ENCODE measurements around the gene TCF3. TPM values are rescaled to one million over a fixed set of nuclear protein-coding genes. Genes with fewer than 3 reads are reported as not detected.
A peak's percentile ranks its signal among the peaks of the same experiment; 100 is the strongest.

Gene TCF3
- total and polyA plus RNA-seq, 9 donors: 73.5 to 153 (median 127) TPM

DNA sequence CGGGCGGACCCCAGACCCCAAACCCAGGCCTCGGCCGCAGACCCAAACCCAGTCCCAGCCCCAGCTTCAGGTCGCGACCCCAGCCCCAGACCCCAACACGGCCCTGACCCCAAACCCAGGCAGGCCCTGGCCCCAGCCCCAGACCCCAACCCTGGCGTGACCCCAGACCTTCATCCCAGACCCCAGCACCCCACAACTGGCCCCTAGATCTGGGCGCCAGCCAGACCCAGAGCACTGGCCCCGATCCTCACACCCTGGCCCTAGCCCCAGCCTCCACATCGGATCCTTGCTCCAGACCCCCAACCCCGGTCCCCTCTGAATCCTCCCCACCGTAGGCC is 67.2 kb downstream of the TCF3 start:
- DNase-seq: no peak
- 84% methylated on average over 13 of the region's 13 CpGs for WGBS (ENCODE audit: insufficient coverage)

DNA sequence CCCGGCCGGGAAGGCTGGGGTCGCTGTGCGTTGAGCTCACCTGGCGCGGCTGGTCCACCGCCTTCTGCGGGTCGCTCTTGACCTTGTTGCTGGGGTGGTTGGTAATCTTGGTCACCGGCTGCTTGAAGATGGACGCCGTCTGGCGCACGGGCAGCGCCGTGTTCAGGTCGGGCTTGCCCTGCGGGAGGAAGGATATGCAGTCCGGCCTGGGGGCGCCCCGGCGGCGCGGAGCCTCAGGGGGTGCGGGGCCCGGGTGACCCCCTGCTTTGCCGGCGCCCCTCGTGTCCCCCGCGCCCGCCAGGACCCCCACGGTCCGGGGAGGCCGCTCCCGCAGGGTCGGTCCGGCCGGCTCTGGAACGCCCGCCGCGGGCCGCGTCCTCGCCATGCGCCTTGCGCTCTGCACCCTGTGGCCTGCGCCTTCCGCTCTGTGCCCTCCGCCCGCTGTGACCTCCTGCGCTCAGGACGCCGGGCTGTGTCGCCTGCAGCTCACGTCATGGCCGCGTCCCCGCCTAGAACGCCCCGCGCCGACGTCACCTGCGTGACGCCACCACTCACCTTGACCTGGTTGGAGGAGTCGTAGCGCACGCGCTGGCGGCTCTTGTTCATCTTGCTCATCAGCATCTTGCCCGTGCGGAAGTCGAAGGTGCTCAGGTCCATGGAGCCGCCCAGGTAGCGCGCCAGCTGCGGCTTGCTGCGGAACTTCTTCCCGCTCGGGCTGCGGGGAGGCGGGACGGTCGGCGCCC is 67.7 kb downstream of the TCF3 start:
- Histone ChIP-seq H3K36me3 (ENCODE audit: control insufficient read depth, insufficient read depth, low read length) (peaks cover 54% of the 10 kb centered on the region), H3K4me1 (ENCODE audit: control insufficient read depth, insufficient read depth, low read length) (peaks cover 6% of the 10 kb centered on the region), H3K27me3 (ENCODE audit: control insufficient read depth, insufficient read depth, low read length) (no peaks in the 10 kb centered on the region), H3K27ac (ENCODE audit: low read length) (no peak overlapping the region), H3K4me3 (ENCODE audit: low read length) (no peak overlapping the region), H3K9me3 (replicated peaks; ENCODE audit: control insufficient read depth, low read depth, low read length) (no peaks in the 10 kb centered on the region)
- DNase-seq: no peak
- WGBS (ENCODE audit: insufficient coverage): 77% methylated on average over 87 of the region's 87 CpGs

More for the DNA sequence above, 67.2 kb downstream of the TCF3 start:
- H3K27me3 ChIP-seq (ENCODE audit: control insufficient read depth, insufficient read depth, low read length): no peaks in the 10 kb centered on the region
- H3K4me3 ChIP-seq (ENCODE audit: low read length): no peak overlapping the region
- H3K36me3 ChIP-seq (ENCODE audit: control insufficient read depth, insufficient read depth, low read length): peaks cover 53% of the 10 kb centered on the region
- peaks cover 8% of the 10 kb centered on the region for H3K4me1 ChIP-seq (ENCODE audit: control insufficient read depth, insufficient read depth, low read length)
- no peak overlapping the region for H3K27ac ChIP-seq (ENCODE audit: low read length)
- H3K9me3 ChIP-seq (replicated peaks; ENCODE audit: control insufficient read depth, low read depth, low read length): no peaks in the 10 kb centered on the region

DNA sequence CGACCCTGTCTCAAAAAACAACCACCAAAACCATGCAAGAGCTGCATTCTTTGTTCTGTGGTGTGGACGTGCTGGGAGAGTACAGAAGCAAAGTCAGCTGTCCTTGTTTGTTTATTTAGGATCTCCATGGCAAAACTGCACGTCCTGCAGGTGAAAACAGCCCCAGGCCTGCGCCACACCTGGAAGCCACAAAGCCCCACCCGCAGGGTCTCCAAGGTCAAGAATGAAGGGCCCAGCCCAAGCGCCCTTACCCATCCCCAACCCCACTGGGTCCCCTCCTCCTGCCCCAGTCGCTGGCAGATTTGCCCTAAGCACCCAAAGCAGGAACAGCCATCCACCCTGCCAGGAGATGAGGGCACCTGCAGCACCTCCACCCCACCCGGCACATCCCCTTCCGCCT is 70.2 kb downstream of the TCF3 start:
- no peak overlapping the region for H3K27ac ChIP-seq (ENCODE audit: low read length)
- 96% methylated on average over 7 of the region's 9 CpGs for WGBS (ENCODE audit: insufficient coverage)
- H3K9me3 ChIP-seq (replicated peaks; ENCODE audit: control insufficient read depth, low read depth, low read length): no peaks in the 10 kb centered on the region
- DNase-seq: no peak
- peaks cover 77% of the 10 kb centered on the region for H3K36me3 ChIP-seq (ENCODE audit: control insufficient read depth, insufficient read depth, low read length)
- no peak overlapping the region for H3K4me3 ChIP-seq (ENCODE audit: low read length)
- peaks cover 5% of the 10 kb centered on the region for H3K4me1 ChIP-seq (ENCODE audit: control insufficient read depth, insufficient read depth, low read length)
- no peaks in the 10 kb centered on the region for H3K27me3 ChIP-seq (ENCODE audit: control insufficient read depth, insufficient read depth, low read length)

DNA sequence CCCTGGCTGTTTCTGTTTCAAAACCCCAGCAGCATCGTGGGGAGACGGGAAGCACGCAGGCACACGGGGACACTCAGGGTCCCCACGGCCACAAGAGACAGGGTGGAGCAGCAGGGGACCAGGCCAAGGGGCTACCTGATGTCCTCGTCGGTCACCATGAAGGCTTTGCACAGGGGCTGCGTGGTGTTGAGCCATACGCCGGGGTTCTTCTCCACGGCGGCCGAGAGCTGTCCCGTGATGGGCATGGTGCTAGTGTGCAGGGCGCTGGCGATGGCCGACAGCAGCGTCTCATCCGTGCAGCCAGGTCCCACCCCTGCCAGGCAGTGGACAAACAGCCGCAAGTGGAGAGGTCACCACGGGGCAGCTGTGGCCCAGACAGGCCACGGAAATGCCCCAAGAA is 71.5 kb downstream of the TCF3 start:
- Histone ChIP-seq H3K4me1 (ENCODE audit: control insufficient read depth, insufficient read depth, low read length) (peaks cover 5% of the 10 kb centered on the region), H3K9me3 (replicated peaks; ENCODE audit: control insufficient read depth, low read depth, low read length) (no peaks in the 10 kb centered on the region), H3K36me3 (ENCODE audit: control insufficient read depth, insufficient read depth, low read length) (peaks cover 87% of the 10 kb centered on the region), H3K27ac (ENCODE audit: low read length) (no peak overlapping the region), H3K4me3 (ENCODE audit: low read length) (no peak overlapping the region), H3K27me3 (ENCODE audit: control insufficient read depth, insufficient read depth, low read length) (no peaks in the 10 kb centered on the region)
- no peak for DNase-seq
- 94% methylated on average over 20 of the region's 22 CpGs for WGBS (ENCODE audit: insufficient coverage)

- no peak overlapping the region for H3K4me3 ChIP-seq (ENCODE audit: low read length)
- no peaks in the 10 kb centered on the region for H3K27me3 ChIP-seq (ENCODE audit: control insufficient read depth, insufficient read depth, low read length)
- no peak overlapping the region for H3K27ac ChIP-seq (ENCODE audit: low read length)
- H3K36me3 ChIP-seq (ENCODE audit: control insufficient read depth, insufficient read depth, low read length): peaks cover 83% of the 10 kb centered on the region
- peaks cover 5% of the 10 kb centered on the region for H3K4me1 ChIP-seq (ENCODE audit: control insufficient read depth, insufficient read depth, low read length)
- H3K9me3 ChIP-seq (replicated peaks; ENCODE audit: control insufficient read depth, low read depth, low read length): no peaks in the 10 kb centered on the region
- DNase-seq: no peak
- WGBS (ENCODE audit: insufficient coverage): 82% methylated on average over 20 of the region's 20 CpGs
These were observed 72.0 kb downstream of the TCF3 start for GRCh38 chr19:1580382-1580781.

DNA sequence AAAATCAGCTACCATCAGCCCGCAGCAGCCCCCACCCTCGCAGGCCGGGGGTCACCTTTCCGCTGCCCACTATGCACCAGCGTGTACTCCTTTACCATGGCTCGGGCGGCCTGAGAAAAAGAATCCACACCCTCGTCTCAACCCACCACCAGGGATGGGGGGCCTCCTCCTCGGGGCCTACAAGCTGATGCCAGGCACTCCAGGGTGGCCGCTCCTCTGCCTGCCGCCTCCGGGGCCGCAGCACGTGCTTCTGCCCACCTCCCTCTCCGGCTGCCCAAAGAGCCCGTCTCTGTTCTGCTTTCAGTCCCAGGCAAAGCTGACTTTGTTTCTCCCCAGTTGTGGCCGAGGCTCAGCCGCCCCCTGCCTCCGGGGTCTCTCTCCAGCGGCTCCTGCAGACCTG is 73.2 kb downstream of the TCF3 start:
- H3K9me3 ChIP-seq (replicated peaks; ENCODE audit: control insufficient read depth, low read depth, low read length): no peaks in the 10 kb centered on the region
- no peaks in the 10 kb centered on the region for H3K27me3 ChIP-seq (ENCODE audit: control insufficient read depth, insufficient read depth, low read length)
- H3K4me1 ChIP-seq (ENCODE audit: control insufficient read depth, insufficient read depth, low read length): peaks cover 5% of the 10 kb centered on the region
- peaks cover 77% of the 10 kb centered on the region for H3K36me3 ChIP-seq (ENCODE audit: control insufficient read depth, insufficient read depth, low read length)
- DNase-seq: no peak
- 91% methylated on average over 13 of the region's 20 CpGs for WGBS (ENCODE audit: insufficient coverage)
- no peak overlapping the region for H3K27ac ChIP-seq (ENCODE audit: low read length)
- no peak overlapping the region for H3K4me3 ChIP-seq (ENCODE audit: low read length)

GRCh38 chr19:1577929-1578618 is 74.3 kb downstream of the TCF3 start:
- 82% methylated on average over 49 of the region's 49 CpGs for WGBS (ENCODE audit: insufficient coverage)
- Histone ChIP-seq H3K4me1 (ENCODE audit: control insufficient read depth, insufficient read depth, low read length) (peaks cover 5% of the 10 kb centered on the region), H3K36me3 (ENCODE audit: control insufficient read depth, insufficient read depth, low read length) (peaks cover 66% of the 10 kb centered on the region), H3K9me3 (replicated peaks; ENCODE audit: control insufficient read depth, low read depth, low read length) (no peaks in the 10 kb centered on the region), H3K4me3 (ENCODE audit: low read length) (no peak overlapping the region), H3K27me3 (ENCODE audit: control insufficient read depth, insufficient read depth, low read length) (no peaks in the 10 kb centered on the region), H3K27ac (ENCODE audit: low read length) (peak overlapping the region; percentile 7)
- no peak for DNase-seq

DNA sequence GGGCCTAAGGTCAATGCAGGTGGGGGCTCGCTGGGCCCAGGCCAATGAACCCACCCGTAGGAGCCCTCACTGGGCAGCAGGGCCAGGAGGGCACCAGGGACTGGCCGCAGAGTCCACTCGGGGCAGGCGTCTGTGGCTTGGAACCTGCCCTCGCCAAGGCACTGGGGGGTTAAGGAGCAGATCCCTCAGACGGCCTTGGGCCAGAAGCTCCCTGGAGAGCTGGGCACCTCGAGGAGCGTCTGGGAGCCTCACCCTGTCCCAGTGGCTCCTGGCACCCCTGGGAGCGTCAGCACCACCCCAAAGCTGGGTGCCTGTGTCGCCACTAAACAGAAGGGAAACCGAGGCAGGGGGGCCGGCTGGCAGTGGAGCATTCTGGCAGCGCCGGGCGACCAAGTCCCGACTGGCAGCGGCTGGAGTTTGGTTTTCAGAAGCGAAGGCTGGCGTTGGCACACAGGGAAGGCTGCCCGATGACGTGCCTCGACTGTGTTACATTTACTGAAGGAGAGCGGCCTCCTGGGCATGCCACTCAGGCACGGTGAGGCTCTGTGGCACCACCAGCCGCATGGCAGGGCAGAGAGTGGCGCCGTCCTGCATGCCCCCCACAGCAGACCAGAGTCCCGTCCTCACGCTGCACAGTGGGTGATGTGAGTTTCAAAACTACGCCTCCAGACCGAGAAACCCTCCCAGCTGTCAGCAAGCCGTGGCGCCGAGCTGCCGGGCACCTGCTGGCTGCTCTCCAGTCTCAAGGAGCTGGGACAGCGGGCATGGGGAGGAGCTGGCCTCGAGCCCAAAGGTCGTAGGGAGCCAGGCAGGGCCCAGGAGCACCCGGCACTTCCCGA is 75.1 kb downstream of the TCF3 start:
- peaks cover 60% of the 10 kb centered on the region for H3K36me3 ChIP-seq (ENCODE audit: control insufficient read depth, insufficient read depth, low read length)
- no peak overlapping the region for H3K4me3 ChIP-seq (ENCODE audit: low read length)
- 81% methylated on average over 37 of the region's 41 CpGs for WGBS (ENCODE audit: insufficient coverage)
- H3K27me3 ChIP-seq (ENCODE audit: control insufficient read depth, insufficient read depth, low read length): no peaks in the 10 kb centered on the region
- no peaks in the 10 kb centered on the region for H3K9me3 ChIP-seq (replicated peaks; ENCODE audit: control insufficient read depth, low read depth, low read length)
- peak overlapping the region; percentile 7 for H3K27ac ChIP-seq (ENCODE audit: low read length)
- peaks cover 5% of the 10 kb centered on the region for H3K4me1 ChIP-seq (ENCODE audit: control insufficient read depth, insufficient read depth, low read length)
- DNase-seq: no peak

DNA sequence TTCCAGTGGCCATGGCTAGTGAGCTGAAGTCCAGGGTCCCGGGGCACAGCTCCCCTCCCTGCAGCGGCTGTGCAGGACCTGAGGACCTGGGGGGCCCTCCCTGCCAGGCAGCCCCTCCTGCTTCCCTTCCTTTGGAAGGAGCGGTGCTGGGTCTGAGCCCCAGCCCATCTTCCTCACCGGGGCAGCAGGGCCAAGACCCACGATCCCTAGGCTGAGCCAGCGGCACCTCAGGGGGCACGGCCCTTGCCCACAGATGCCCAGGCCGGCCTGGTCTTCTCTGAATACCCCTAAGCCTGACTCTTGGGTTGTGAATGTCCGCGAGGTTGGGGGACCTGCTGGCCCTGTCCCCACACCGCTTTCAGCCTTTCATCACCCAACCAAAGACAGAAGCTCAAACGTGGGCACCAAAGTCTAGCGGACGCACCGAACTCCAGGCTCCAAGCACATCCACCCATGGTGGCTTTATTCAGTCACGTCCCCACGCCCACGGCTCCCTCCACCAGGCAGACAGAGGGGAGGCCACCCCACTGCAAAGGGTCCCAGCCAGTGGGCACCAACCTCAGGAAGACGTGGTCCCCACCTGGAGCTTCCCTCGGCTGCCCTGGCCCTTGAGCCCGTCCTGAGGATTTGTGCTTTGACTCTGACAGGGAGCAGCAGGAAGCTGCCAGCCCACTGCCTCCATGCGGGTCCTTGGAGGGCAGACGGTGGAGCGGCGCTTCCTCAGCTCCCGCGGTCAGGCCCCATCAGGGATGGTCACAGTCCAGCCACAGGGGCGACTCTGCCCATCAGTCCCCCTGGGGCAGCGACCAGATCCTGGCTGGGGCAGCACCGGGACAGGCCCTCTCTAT is 75.9 kb downstream of the TCF3 start:
- Histone ChIP-seq H3K9me3 (replicated peaks; ENCODE audit: control insufficient read depth, low read depth, low read length) (no peaks in the 10 kb centered on the region), H3K36me3 (ENCODE audit: control insufficient read depth, insufficient read depth, low read length) (peaks cover 54% of the 10 kb centered on the region), H3K4me1 (ENCODE audit: control insufficient read depth, insufficient read depth, low read length) (peaks cover 5% of the 10 kb centered on the region), H3K4me3 (ENCODE audit: low read length) (no peak overlapping the region), H3K27ac (ENCODE audit: low read length) (no peak overlapping the region), H3K27me3 (ENCODE audit: control insufficient read depth, insufficient read depth, low read length) (peaks cover 2% of the 10 kb centered on the region)
- DNase-seq: no peak
- 87% methylated on average over 30 of the region's 30 CpGs for WGBS (ENCODE audit: insufficient coverage)
